Mammary epithelial cell (primary cell): ENCODE measurements around the gene HNRNPU.

Experiments
- CTCF ChIP-seq, 2 donors: IDR thresholded peaks in 1 of 2; conservative IDR thresholded peaks in 1 of 2; 2 replicates each; pipeline ENCODE4 v1.5.1; 2011 to 2012; ENCODE audit warnings: inconsistent platforms in 2 of 2, low read length in 2 of 2, mild to moderate bottlenecking in 2 of 2, control low read depth in 1 of 2, low read depth in 1 of 2; ENCODE audit not compliant: insufficient read depth in 1 of 2; ENCODE audit errors: extremely low read depth in 1 of 2
- EZH2 ChIP-seq: IDR thresholded peaks from 2 replicates; pipeline ENCODE4 v1.6.1; 2012; ENCODE audit warnings: low read length, inconsistent platforms, borderline replicate concordance

- TF ChIP-seq CTCF (conservative IDR thresholded peaks at IDR 0.05 in 1 of 2, IDR thresholded peaks at IDR 0.05 in 1 of 2; ENCODE audit: extremely low read depth in 1 of 2, insufficient read depth in 1 of 2, low read depth in 1 of 2, low read length in 2 of 2) (no peak), EZH2 (no peak)
Observed at GRCh38 chr1:244862699-244863490, 1.4 kb downstream of the HNRNPU start.
